Large intestine (tissue), 3 donors: ENCODE results near the gene NSD2. TPM values are rescaled to one million over a fixed set of nuclear protein-coding genes. Genes with fewer than 3 reads are reported as not detected.
"Not testable (repeated sequence)": the region's sequence is repeated elsewhere in the genome, so short reads cannot be mapped to it uniquely, and the experiment has no call there.

ENCODE experiments used
- DNase-seq, 2 donors: peaks; one replicate each; pipeline versions ENCODE4 v3.0.0 to v3.0.0-alpha.2; 2013
- H3K27ac ChIP-seq: one replicate; pipeline ENCODE4 v1.5.1; 2013; ENCODE audit warnings: low read length
- H3K27me3 ChIP-seq: 2 replicates; pipeline ENCODE4 v1.6.1; 2013; ENCODE audit warnings: low read length; ENCODE audit not compliant: control insufficient read depth, insufficient read depth
- H3K36me3 ChIP-seq: 2 replicates; pipeline ENCODE4 v1.6.1; 2013; ENCODE audit warnings: low read length; ENCODE audit not compliant: control insufficient read depth, insufficient read depth
- H3K4me1 ChIP-seq: one replicate; pipeline ENCODE4 v1.6.1; 2013; ENCODE audit warnings: low read length; ENCODE audit not compliant: control insufficient read depth, insufficient read depth
- H3K4me3 ChIP-seq: one replicate; pipeline ENCODE4 v1.5.1; 2013; ENCODE audit warnings: low read length
- H3K9me3 ChIP-seq: one replicate; pipeline ENCODE4 v1.6.1; 2013; ENCODE audit warnings: mild to moderate bottlenecking, low read depth, low read length, moderate library complexity; ENCODE audit not compliant: control insufficient read depth
- WGBS: methylation state at CpG from one replicate; pipeline ENCODE4 v1.1.5; 2013; ENCODE audit warnings: low lambda C conversion rate; ENCODE audit not compliant: insufficient coverage; 5-methylcytosine and 5-hydroxymethylcytosine counted together
- polyA plus RNA-seq: library from polyadenylated mRNA; unstranded; fragments of 120-200 nt; gene quantifications from one replicate; pipeline ENCODE4 v1.2.1, GENCODE V29; 2013

Gene NSD2
- polyA plus RNA-seq, 1 donor = 49.6 TPM

GRCh38 chr4:1998296-1998695 is 127.1 kb downstream of the NSD2 start:
- H3K4me3 ChIP-seq = no peak overlapping the region
- DNase-seq = peak in 1 of 2 donors; percentile 45
- no peaks in the 10 kb centered on the region for H3K27me3 ChIP-seq
- H3K9me3 ChIP-seq = peaks cover 6% of the 10 kb centered on the region
- peaks cover 6% of the 10 kb centered on the region for H3K4me1 ChIP-seq
- no peak overlapping the region for H3K27ac ChIP-seq
- WGBS = 45% methylated on average over 4 of the region's 7 CpGs
- peaks cover 4% of the 10 kb centered on the region for H3K36me3 ChIP-seq

- H3K36me3 ChIP-seq, H3K4me1 ChIP-seq, DNase-seq, H3K9me3 ChIP-seq, H3K27ac ChIP-seq, H3K4me3 ChIP-seq, H3K27me3 ChIP-seq: not testable (repeated sequence)
- 80% methylated on average over 1 of the region's 4 CpGs for WGBS
Observed at GRCh38 chr4:1999308-1999707, 128.1 kb downstream of the NSD2 start.

GRCh38 chr4:2003361-2003760 is 132.2 kb downstream of the NSD2 start:
- H3K4me3 ChIP-seq, H3K27me3 ChIP-seq, DNase-seq, H3K27ac ChIP-seq, H3K9me3 ChIP-seq, H3K4me1 ChIP-seq: not testable (repeated sequence)
- H3K36me3 ChIP-seq = peaks cover 15% of the 10 kb centered on the region
- WGBS = no CpG with 5 or more reads among the region's 2 CpGs

GRCh38 chr4:2006367-2006766 is 135.2 kb downstream of the NSD2 start:
- DNase-seq = no peak
- WGBS = no CpG with 5 or more reads among the region's 7 CpGs

GRCh38 chr4:2006956-2007653 is 135.9 kb downstream of the NSD2 start:
- DNase-seq = no peak
- WGBS = no CpG with 5 or more reads among the region's 15 CpGs
- no peak overlapping the region for H3K27ac ChIP-seq
- H3K4me3 ChIP-seq = peak overlapping the region; percentile 99
- no peaks in the 10 kb centered on the region for H3K27me3 ChIP-seq
- peaks cover 6% of the 10 kb centered on the region for H3K4me1 ChIP-seq
- H3K9me3 ChIP-seq = no peaks in the 10 kb centered on the region
- peaks cover 15% of the 10 kb centered on the region for H3K36me3 ChIP-seq

More at GRCh38 chr4:2006367-2006766, 135.2 kb downstream of the NSD2 start:
- peaks cover 15% of the 10 kb centered on the region for H3K36me3 ChIP-seq
- H3K27ac ChIP-seq = no peak overlapping the region
- H3K4me3 ChIP-seq = no peak overlapping the region
- no peaks in the 10 kb centered on the region for H3K27me3 ChIP-seq
- peaks cover 6% of the 10 kb centered on the region for H3K4me1 ChIP-seq
- no peaks in the 10 kb centered on the region for H3K9me3 ChIP-seq

- Histone ChIP-seq H3K27ac (peak overlapping the region; percentile 93), H3K36me3 (peaks cover 15% of the 10 kb centered on the region), H3K9me3 (no peaks in the 10 kb centered on the region), H3K27me3 (no peaks in the 10 kb centered on the region), H3K4me3 (peak overlapping the region; percentile 99), H3K4me1 (peaks cover 6% of the 10 kb centered on the region)
- no peak for DNase-seq
- WGBS = 0% methylated on average over 5 of the region's 57 CpGs
Observed at GRCh38 chr4:2007804-2008670, 136.8 kb downstream of the NSD2 start.

GRCh38 chr4:2008671-2008920 is 137.4 kb downstream of the NSD2 start:
- no CpG with 5 or more reads among the region's 27 CpGs for WGBS
- H3K27ac ChIP-seq = peak overlapping the region; percentile 93
- no peaks in the 10 kb centered on the region for H3K27me3 ChIP-seq
- H3K4me1 ChIP-seq = peaks cover 6% of the 10 kb centered on the region
- no peaks in the 10 kb centered on the region for H3K9me3 ChIP-seq
- DNase-seq = no peak
- H3K4me3 ChIP-seq = peak overlapping the region; percentile 99
- H3K36me3 ChIP-seq = peaks cover 10% of the 10 kb centered on the region

GRCh38 chr4:2008921-2009650 is 137.9 kb downstream of the NSD2 start, which contains the start of gene NELFA:
NELFA (minus strand) TSS chr4:2008974; CDS start chr4:2008959, 15 bp downstream.
- DNase-seq = peak; percentile 94 to 99
- Histone ChIP-seq H3K4me1 (peaks cover 6% of the 10 kb centered on the region), H3K36me3 (peaks cover 9% of the 10 kb centered on the region), H3K27me3 (no peaks in the 10 kb centered on the region), H3K9me3 (no peaks in the 10 kb centered on the region), H3K4me3 (peak within 1 kb of the TSS; percentile 99), H3K27ac (peak within 1 kb of the TSS; percentile 93)
- WGBS = no CpG with 5 or more reads among the region's 95 CpGs

GRCh38 chr4:2009651-2010233 is 138.5 kb downstream of the NSD2 start:
- 22% methylated on average over 4 of the region's 23 CpGs for WGBS
- Histone ChIP-seq H3K27me3 (no peaks in the 10 kb centered on the region), H3K36me3 (peaks cover 9% of the 10 kb centered on the region)

GRCh38 chr4:2011583-2011982 is 140.4 kb downstream of the NSD2 start:
- peaks cover 6% of the 10 kb centered on the region for H3K4me1 ChIP-seq
- H3K4me3 ChIP-seq = no peak overlapping the region
- no peaks in the 10 kb centered on the region for H3K27me3 ChIP-seq
- no peaks in the 10 kb centered on the region for H3K9me3 ChIP-seq
- no peak overlapping the region for H3K27ac ChIP-seq
- 100% methylated on average over 1 of the region's 3 CpGs for WGBS
- DNase-seq = no peak
- peaks cover 3% of the 10 kb centered on the region for H3K36me3 ChIP-seq

More at GRCh38 chr4:2009651-2010233, 138.5 kb downstream of the NSD2 start:
- Histone ChIP-seq H3K9me3 (no peaks in the 10 kb centered on the region), H3K27ac (peak overlapping the region; percentile 93), H3K4me1 (peaks cover 6% of the 10 kb centered on the region), H3K4me3 (peak overlapping the region; percentile 99)
- peak; percentile 70 to 82 for DNase-seq
